Medulla oblongata (tissue), 1 donor: ENCODE data around the gene NFIA.

Experiments used
- DNase-seq: peaks from one replicate; pipeline ENCODE4 v3.0.0-alpha.2; 2015; ENCODE audit errors: extremely low spot score

Gene NFIA

GRCh38 chr1:61395146-61395800 is 312.9 kb downstream of the NFIA start:
- DNase-seq, result no peak

GRCh38 chr1:61397495-61397894 is 315.1 kb downstream of the NFIA start:
- no peak for DNase-seq

GRCh38 chr1:61397935-61398334 is 315.6 kb downstream of the NFIA start:
- no peak for DNase-seq

GRCh38 chr1:61399199-61399598 is 316.8 kb downstream of the NFIA start:
- DNase-seq, result peak; percentile 19

GRCh38 chr1:61400131-61400770 is 317.9 kb downstream of the NFIA start:
- DNase-seq, result no peak

- DNase-seq, result no peak
Measured at GRCh38 chr1:61400997-61401396, 318.6 kb downstream of the NFIA start.

GRCh38 chr1:61403679-61404596 is 321.6 kb downstream of the NFIA start:
- DNase-seq, result peak; percentile 42

GRCh38 chr1:61404597-61405376 is 322.4 kb downstream of the NFIA start:
- DNase-seq, result no peak

- DNase-seq, result no peak
Measured at GRCh38 chr1:61406467-61406866, 324.1 kb downstream of the NFIA start.

- DNase-seq, result peak; percentile 33
Measured at GRCh38 chr1:61412601-61413000, 330.2 kb downstream of the NFIA start.

GRCh38 chr1:61419196-61419595 is 336.8 kb downstream of the NFIA start:
- DNase-seq, result no peak

- DNase-seq, result no peak
Measured at GRCh38 chr1:61419657-61420056, 337.3 kb downstream of the NFIA start.

- DNase-seq, result no peak
Measured at GRCh38 chr1:61420243-61420642, 337.9 kb downstream of the NFIA start.

GRCh38 chr1:61420909-61421835 is 338.8 kb downstream of the NFIA start:
- DNase-seq, result no peak

- DNase-seq, result no peak
Measured at GRCh38 chr1:61423643-61424042, 341.3 kb downstream of the NFIA start.

- no peak for DNase-seq
Measured at GRCh38 chr1:61424382-61424781, 342.0 kb downstream of the NFIA start.

GRCh38 chr1:61425040-61425439 is 342.7 kb downstream of the NFIA start:
- DNase-seq, result no peak

- DNase-seq, result no peak
Measured at GRCh38 chr1:61426254-61426653, 343.9 kb downstream of the NFIA start.

- DNase-seq, result no peak
Measured at GRCh38 chr1:61426885-61427284, 344.5 kb downstream of the NFIA start.

GRCh38 chr1:61427510-61427909 is 345.1 kb downstream of the NFIA start:
- DNase-seq, result no peak

- DNase-seq, result no peak
Measured at GRCh38 chr1:61428146-61428545, 345.8 kb downstream of the NFIA start.
